Cardiac fibroblast (primary cell): ENCODE data around the gene PLEKHG3.

Experiments
- DNase-seq, 2 donors: peaks; one replicate each; pipeline versions ENCODE4 v3.0.0 to v3.0.0-alpha.2; 2010; ENCODE audit warnings: low read depth in 2 of 2
- H3K4me3 ChIP-seq, 2 donors: replicated peaks in 1 of 2; 1 replicate in 1 of 2; 2 replicates in 1 of 2; pipeline ENCODE4 v1.5.1; 2011; ENCODE audit warnings: low read depth in 2 of 2, low read length in 2 of 2, mild to moderate bottlenecking in 2 of 2, moderate library complexity in 1 of 2
- CTCF ChIP-seq: IDR thresholded peaks from one replicate; pipeline ENCODE4 v1.5.1; 2011; ENCODE audit warnings: low read depth, mild to moderate bottlenecking, low read length, inconsistent platforms

PLEKHG3 gene

GRCh38 chr14:64732536-64733120, 28.4 kb downstream of the PLEKHG3 start:
- H3K4me3 ChIP-seq, result no peak overlapping the region
- DNase-seq, result no peak
- no peak for TF ChIP-seq CTCF

- TF ChIP-seq CTCF, result no peak
- no peak overlapping the region for H3K4me3 ChIP-seq
- DNase-seq, result no peak
These were observed 29.1 kb downstream of the PLEKHG3 start for GRCh38 chr14:64733321-64733720.

GRCh38 chr14:64733899-64734298, 29.7 kb downstream of the PLEKHG3 start:
- no peak overlapping the region for H3K4me3 ChIP-seq
- no peak for TF ChIP-seq CTCF
- DNase-seq, result no peak

- no peak for TF ChIP-seq CTCF
- H3K4me3 ChIP-seq, result no peak overlapping the region
- no peak for DNase-seq
These were observed 30.8 kb downstream of the PLEKHG3 start for GRCh38 chr14:64734990-64735389.

- no peak overlapping the region for H3K4me3 ChIP-seq
- DNase-seq, result no peak
- TF ChIP-seq CTCF, result no peak
These were observed 32.3 kb downstream of the PLEKHG3 start for GRCh38 chr14:64736271-64737169.

- TF ChIP-seq CTCF, result no peak
- DNase-seq, result no peak
- H3K4me3 ChIP-seq, result no peak overlapping the region
These were observed 33.4 kb downstream of the PLEKHG3 start for GRCh38 chr14:64737391-64738280.
